Measurements from ENCODE around the gene SLC25A3.

The SLC25A3 gene

DNA sequence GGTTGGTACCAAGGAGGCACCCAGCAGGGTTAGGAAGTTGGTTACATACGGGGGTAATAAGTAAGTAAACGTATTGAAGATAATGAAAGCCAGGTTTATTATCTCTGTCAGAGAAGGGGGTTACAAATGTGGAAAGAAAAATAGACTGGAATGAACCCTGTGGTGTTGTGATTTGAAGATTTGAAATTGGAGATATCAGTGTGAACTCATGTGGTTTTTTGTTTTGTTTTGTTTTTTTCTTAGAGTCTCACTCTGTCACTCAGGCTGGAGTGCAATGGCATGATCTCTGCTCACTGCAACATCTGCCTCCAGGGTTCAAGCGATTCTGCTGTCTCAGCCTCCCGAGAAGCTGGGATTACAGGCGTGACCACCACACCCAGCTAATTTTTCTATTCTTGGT, 14.1 kb upstream of the SLC25A3 start (continued):
- no peak for TF ChIP-seq ZNF529 (tag by site-specific recombination; IDR thresholded peaks at IDR 0.05; ENCODE audit: insufficient replicate concordance)
- TF ChIP-seq ZNF560 (tag by site-specific recombination; IDR thresholded peaks at IDR 0.05; ENCODE audit: borderline replicate concordance) = no peak
- TF ChIP-seq, protein P1, sequence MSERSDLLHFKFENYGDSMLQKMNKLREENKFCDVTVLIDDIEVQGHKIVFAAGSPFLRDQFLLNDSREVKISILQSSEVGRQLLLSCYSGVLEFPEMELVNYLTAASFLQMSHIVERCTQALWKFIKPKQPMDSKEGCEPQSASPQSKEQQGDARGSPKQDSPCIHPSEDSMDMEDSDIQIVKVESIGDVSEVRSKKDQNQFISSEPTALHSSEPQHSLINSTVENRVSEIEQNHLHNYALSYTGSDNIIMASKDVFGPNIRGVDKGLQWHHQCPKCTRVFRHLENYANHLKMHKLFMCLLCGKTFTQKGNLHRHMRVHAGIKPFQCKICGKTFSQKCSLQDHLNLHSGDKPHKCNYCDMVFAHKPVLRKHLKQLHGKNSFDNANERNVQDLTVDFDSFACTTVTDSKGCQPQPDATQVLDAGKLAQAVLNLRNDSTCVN (tag by site-specific recombination; optimal IDR thresholded peaks at IDR 0.05) = no peak

DNA sequence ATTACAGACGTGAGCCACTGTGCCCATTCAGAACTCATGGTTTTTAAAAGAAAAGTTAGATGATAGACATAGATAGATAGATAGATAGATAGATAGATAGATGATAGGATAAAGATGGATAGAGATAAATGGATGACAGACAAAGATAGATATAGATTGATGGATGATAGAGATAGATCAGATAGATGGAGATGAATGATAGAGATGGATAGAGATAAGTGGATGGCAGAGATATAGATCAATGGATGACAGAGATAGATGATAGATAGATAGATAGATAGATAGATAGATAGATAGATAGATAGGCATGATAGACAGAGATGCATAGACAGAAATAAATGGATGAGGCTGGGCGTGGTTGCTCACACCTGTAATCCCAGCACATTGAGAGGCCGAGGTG, 13.7 kb upstream of the SLC25A3 start:
- H3K27ac ChIP-seq (ENCODE audit: extremely low read depth, low read depth, low read length) = no peak overlapping the region
- 0 out of 2 replicates have a peak, but pooled peaks cover 6% of the 10 kb centered on the region for H3K4me1 ChIP-seq (ENCODE audit: control insufficient read depth, insufficient read depth, low read length)
- ChIA-PET CTCF (interaction anchor here (0.7 to 1.9 kb wide), 3 partner anchors 13 to 375 kb away, joined by 3 to 9 read pairs (median 8); no protein-coding TSS in a partner anchor), POLR2A (no interaction called here)
- no peak overlapping the region for H3K4me3 ChIP-seq (ENCODE audit: low read depth, low read length)
- H3K36me3 ChIP-seq (ENCODE audit: control insufficient read depth in 2 of 2, insufficient read depth in 1 of 2, low read length in 2 of 2) = no peaks in the 10 kb centered on the region
- TF ChIP-seq ZNF366 (tag by site-specific recombination; conservative IDR thresholded peaks at IDR 0.05) (peak; percentile 73), OVOL3 (tag by site-specific recombination; IDR thresholded peaks at IDR 0.05) (no peak), ZNF221 (tag by site-specific recombination; IDR thresholded peaks at IDR 0.05; ENCODE audit: borderline replicate concordance) (no peak), ZBTB17 (tag by site-specific recombination; IDR thresholded peaks at IDR 0.05) (peak; percentile 86), ZNF214 (tag by site-specific recombination; IDR thresholded peaks at IDR 0.05; ENCODE audit: borderline replicate concordance) (no peak)
- H3K9me3 ChIP-seq (ENCODE audit: control insufficient read depth, insufficient read depth, low read depth, low read length) = no peaks in the 10 kb centered on the region

DNA sequence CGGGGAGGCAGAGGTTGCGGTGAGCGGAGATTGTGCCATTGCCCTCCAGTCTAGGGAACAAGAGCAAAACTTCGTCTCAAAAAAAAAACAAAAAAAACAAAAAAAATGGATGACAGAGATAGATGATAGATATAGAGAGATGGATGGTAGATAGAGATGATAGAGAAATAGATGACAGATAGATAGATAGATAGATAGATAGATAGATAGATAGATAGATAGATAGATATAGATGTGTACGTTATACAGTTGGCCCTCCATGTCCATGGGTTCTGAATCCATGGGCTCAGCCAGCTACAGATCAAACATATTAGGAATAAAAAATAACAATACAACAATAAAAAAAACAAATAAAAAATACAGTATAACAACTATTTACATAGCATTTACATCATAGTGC, 12.8 kb upstream of the SLC25A3 start:
- no peaks in the 10 kb centered on the region for H3K9me3 ChIP-seq (ENCODE audit: control insufficient read depth, insufficient read depth, low read depth, low read length)
- ChIA-PET POLR2A (interaction anchor here (1.5 kb wide), 1 partner anchor 13 kb away, joined by 7 read pairs; the partner anchor contains the start of gene SLC25A3), CTCF (interaction anchor here (0.7 to 1.9 kb wide), 2 partner anchors 14 to 374 kb away, joined by 3 to 8 read pairs; no protein-coding TSS in a partner anchor)
- 0 out of 2 replicates have a peak, but pooled peaks cover 6% of the 10 kb centered on the region for H3K4me1 ChIP-seq (ENCODE audit: control insufficient read depth, insufficient read depth, low read length)
- H3K4me3 ChIP-seq (ENCODE audit: low read depth, low read length) = no peak overlapping the region
- no peaks in the 10 kb centered on the region for H3K36me3 ChIP-seq (ENCODE audit: control insufficient read depth in 2 of 2, insufficient read depth in 1 of 2, low read length in 2 of 2)
- TF ChIP-seq, protein P1 (tag by site-specific recombination; optimal IDR thresholded peaks at IDR 0.05) = no peak
- TF ChIP-seq ZNF555 (tag by site-specific recombination; conservative IDR thresholded peaks at IDR 0.05) = no peak
- TF ChIP-seq, protein P2, sequence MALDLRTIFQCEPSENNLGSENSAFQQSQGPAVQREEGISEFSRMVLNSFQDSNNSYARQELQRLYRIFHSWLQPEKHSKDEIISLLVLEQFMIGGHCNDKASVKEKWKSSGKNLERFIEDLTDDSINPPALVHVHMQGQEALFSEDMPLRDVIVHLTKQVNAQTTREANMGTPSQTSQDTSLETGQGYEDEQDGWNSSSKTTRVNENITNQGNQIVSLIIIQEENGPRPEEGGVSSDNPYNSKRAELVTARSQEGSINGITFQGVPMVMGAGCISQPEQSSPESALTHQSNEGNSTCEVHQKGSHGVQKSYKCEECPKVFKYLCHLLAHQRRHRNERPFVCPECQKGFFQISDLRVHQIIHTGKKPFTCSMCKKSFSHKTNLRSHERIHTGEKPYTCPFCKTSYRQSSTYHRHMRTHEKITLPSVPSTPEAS (tag by site-specific recombination; IDR thresholded peaks at IDR 0.05) = no peak
- no peak for TF ChIP-seq ZNF140 (tag by site-specific recombination; IDR thresholded peaks at IDR 0.05)
- TF ChIP-seq ZBTB17 (tag by site-specific recombination; IDR thresholded peaks at IDR 0.05) = peak; percentile 39; the same call in 1 of the 2 replicates
- TF ChIP-seq ZNF473 (tag by site-specific recombination; IDR thresholded peaks at IDR 0.05) = no peak
- TF ChIP-seq, protein P3, sequence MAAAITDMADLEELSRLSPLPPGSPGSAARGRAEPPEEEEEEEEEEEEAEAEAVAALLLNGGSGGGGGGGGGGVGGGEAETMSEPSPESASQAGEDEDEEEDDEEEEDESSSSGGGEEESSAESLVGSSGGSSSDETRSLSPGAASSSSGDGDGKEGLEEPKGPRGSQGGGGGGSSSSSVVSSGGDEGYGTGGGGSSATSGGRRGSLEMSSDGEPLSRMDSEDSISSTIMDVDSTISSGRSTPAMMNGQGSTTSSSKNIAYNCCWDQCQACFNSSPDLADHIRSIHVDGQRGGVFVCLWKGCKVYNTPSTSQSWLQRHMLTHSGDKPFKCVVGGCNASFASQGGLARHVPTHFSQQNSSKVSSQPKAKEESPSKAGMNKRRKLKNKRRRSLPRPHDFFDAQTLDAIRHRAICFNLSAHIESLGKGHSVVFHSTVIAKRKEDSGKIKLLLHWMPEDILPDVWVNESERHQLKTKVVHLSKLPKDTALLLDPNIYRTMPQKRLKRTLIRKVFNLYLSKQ (tag by site-specific recombination; IDR thresholded peaks at IDR 0.05; ENCODE audit: borderline replicate concordance) = no peak
- TF ChIP-seq, protein P4, sequence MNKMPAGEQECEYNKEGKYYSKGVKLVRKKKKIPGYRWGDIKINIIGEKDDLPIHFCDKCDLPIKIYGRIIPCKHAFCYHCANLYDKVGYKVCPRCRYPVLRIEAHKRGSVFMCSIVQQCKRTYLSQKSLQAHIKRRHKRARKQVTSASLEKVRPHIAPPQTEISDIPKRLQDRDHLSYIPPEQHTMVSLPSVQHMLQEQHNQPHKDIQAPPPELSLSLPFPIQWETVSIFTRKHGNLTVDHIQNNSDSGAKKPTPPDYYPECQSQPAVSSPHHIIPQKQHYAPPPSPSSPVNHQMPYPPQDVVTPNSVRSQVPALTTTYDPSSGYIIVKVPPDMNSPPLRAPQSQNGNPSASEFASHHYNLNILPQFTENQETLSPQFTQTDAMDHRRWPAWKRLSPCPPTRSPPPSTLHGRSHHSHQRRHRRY (tag by site-specific recombination; IDR thresholded peaks at IDR 0.05) = no peak
- no peak overlapping the region for H3K27ac ChIP-seq (ENCODE audit: extremely low read depth, low read depth, low read length)

Data from HEK293 (cell line).